H9 (cell line): ENCODE measurements around the gene SLC25A31. TPM values are rescaled to one million over a fixed set of nuclear protein-coding genes. Genes with fewer than 3 reads are reported as not detected.

Experiments
- DNase-seq: peaks from one replicate; pipeline ENCODE4 v3.0.0-alpha.2; 2017
- H2AFZ ChIP-seq: one replicate; pipeline ENCODE4 v1.6.1; 2013; ENCODE audit warnings: mild to moderate bottlenecking, low read length, control low read depth, moderate library complexity
- H2AK5ac ChIP-seq: 2 replicates; pipeline ENCODE4 v1.6.1; 2013; ENCODE audit warnings: low read length, control low read depth, mixed read lengths; ENCODE audit not compliant: insufficient read length
- H2BK120ac ChIP-seq: one replicate; pipeline ENCODE4 v1.6.1; 2013; ENCODE audit warnings: low read depth, mild to moderate bottlenecking, low read length, control low read depth, inconsistent platforms; ENCODE audit not compliant: poor library complexity, severe bottlenecking
- H2BK12ac ChIP-seq: 2 replicates; pipeline ENCODE4 v1.6.1; 2013; ENCODE audit warnings: low read length, control low read depth, mixed read lengths, low read depth; ENCODE audit not compliant: insufficient read length
- H2BK15ac ChIP-seq: 2 replicates; pipeline ENCODE4 v1.6.1; 2013; ENCODE audit warnings: low read depth, low read length, control low read depth
- H2BK20ac ChIP-seq: one replicate; pipeline ENCODE4 v1.6.1; 2013; ENCODE audit warnings: low read depth, mild to moderate bottlenecking, low read length, control low read depth, inconsistent platforms; ENCODE audit not compliant: poor library complexity, severe bottlenecking
- H2BK5ac ChIP-seq: 2 replicates; pipeline ENCODE4 v1.6.1; 2013; ENCODE audit warnings: low read length, control low read depth, mixed read lengths; ENCODE audit not compliant: insufficient read length
- H3K14ac ChIP-seq: 2 replicates; pipeline ENCODE4 v1.6.1; 2013; ENCODE audit warnings: low read length, control low read depth; ENCODE audit not compliant: insufficient read depth
- H3K18ac ChIP-seq: 2 replicates; pipeline ENCODE4 v1.6.1; 2013; ENCODE audit warnings: low read depth, mild to moderate bottlenecking, mixed read lengths, low read length, control low read depth; ENCODE audit not compliant: insufficient read length
- H3K23ac ChIP-seq: 2 replicates; pipeline ENCODE4 v1.6.1; 2013; ENCODE audit warnings: low read length, control low read depth, mixed read lengths, low read depth; ENCODE audit not compliant: insufficient read length
- H3K23me2 ChIP-seq: 2 replicates; pipeline ENCODE4 v1.6.1; 2013; ENCODE audit warnings: low read depth, mild to moderate bottlenecking, mixed read lengths, low read length, control low read depth; ENCODE audit not compliant: insufficient read length, poor library complexity, severe bottlenecking
- H3K27ac ChIP-seq: 2 replicates; pipeline ENCODE4 v1.5.1; 2013; ENCODE audit warnings: low read length, control low read depth, mixed read lengths, low read depth; ENCODE audit not compliant: insufficient read length
- H3K27me3 ChIP-seq: 2 replicates; pipeline ENCODE4 v1.6.1; 2013; ENCODE audit warnings: low read length, control low read depth, inconsistent platforms; ENCODE audit not compliant: insufficient read depth
- H3K4ac ChIP-seq: 2 replicates; pipeline ENCODE4 v1.6.1; 2013; ENCODE audit warnings: low read depth, mild to moderate bottlenecking, control low read depth, inconsistent platforms, low read length, moderate library complexity
- H3K4me1 ChIP-seq: 2 replicates; pipeline ENCODE4 v1.6.1; 2013; ENCODE audit warnings: low read length, control low read depth, inconsistent platforms; ENCODE audit not compliant: insufficient read depth
- H3K4me2 ChIP-seq: 2 replicates; pipeline ENCODE4 v1.6.1; 2013; ENCODE audit warnings: low read length, control low read depth, mixed read lengths; ENCODE audit not compliant: insufficient read length, insufficient read depth
- H3K56ac ChIP-seq: 2 replicates; pipeline ENCODE4 v1.6.1; 2013; ENCODE audit warnings: low read depth, mild to moderate bottlenecking, mixed read lengths, low read length, control low read depth; ENCODE audit not compliant: insufficient read length
- H3K79me1 ChIP-seq: 2 replicates; pipeline ENCODE4 v1.6.1; 2013; ENCODE audit warnings: low read depth, mild to moderate bottlenecking, moderate library complexity, low read length, control low read depth, inconsistent platforms; ENCODE audit not compliant: insufficient read depth, poor library complexity, severe bottlenecking
- H3K79me2 ChIP-seq: 2 replicates; pipeline ENCODE4 v1.6.1; 2013; ENCODE audit warnings: low read length, control low read depth, inconsistent platforms; ENCODE audit not compliant: insufficient read depth
- H3K9ac ChIP-seq: 2 replicates; pipeline ENCODE4 v1.6.1; 2013; ENCODE audit warnings: low read length, control low read depth, mixed read lengths; ENCODE audit not compliant: insufficient read length; ENCODE audit errors: extremely low read depth
- H3K9me3 ChIP-seq: one replicate; pipeline ENCODE4 v1.6.1; 2013; ENCODE audit warnings: low read depth, low read length, inconsistent platforms; ENCODE audit not compliant: control insufficient read depth
- H3T11ph ChIP-seq: one replicate; pipeline ENCODE4 v1.6.1; 2013; ENCODE audit warnings: mild to moderate bottlenecking, low read length, control low read depth, inconsistent platforms
- H4K20me1 ChIP-seq: one replicate; pipeline ENCODE4 v1.6.1; 2013; ENCODE audit not compliant: control insufficient read depth, insufficient read length, insufficient read depth
- H4K5ac ChIP-seq: 2 replicates; pipeline ENCODE4 v1.6.1; 2013; ENCODE audit warnings: low read depth, mild to moderate bottlenecking, mixed read lengths, low read length, control low read depth; ENCODE audit not compliant: insufficient read length
- H4K8ac ChIP-seq: replicated peaks from 2 replicates; pipeline ENCODE4 v1.6.1; 2013; ENCODE audit warnings: low read length, control low read depth, mixed read lengths, low read depth; ENCODE audit not compliant: insufficient read length
- H4K91ac ChIP-seq: 2 replicates; pipeline ENCODE4 v1.6.1; 2013; ENCODE audit warnings: low read depth, mild to moderate bottlenecking, moderate library complexity, mixed read lengths, low read length, control low read depth; ENCODE audit not compliant: insufficient read length
- H3K27ac Mint-ChIP-seq, 3 experiments: 2 replicates in 2 of 3; 3 replicates in 1 of 3; pipeline ENCODE4 v1.8.0; 2020 to 2021; ENCODE audit warnings: mixed read lengths in 3 of 3, mild to moderate bottlenecking in 1 of 3, moderate library complexity in 1 of 3
- H3K27me3 Mint-ChIP-seq: 2 replicates; pipeline ENCODE4 v1.8.0; 2021; ENCODE audit warnings: low read depth, mild to moderate bottlenecking, moderate library complexity, mixed read lengths
- H3K36me3 Mint-ChIP-seq, 3 experiments: 2 replicates in 2 of 3; 3 replicates in 1 of 3; pipeline ENCODE4 v1.8.0; 2020 to 2021; ENCODE audit warnings: low read depth in 3 of 3, mixed read lengths in 3 of 3; ENCODE audit not compliant: insufficient read depth in 1 of 3
- H3K4me1 Mint-ChIP-seq, 2 experiments: 2 replicates each; pipeline ENCODE4 v1.8.0; 2020; ENCODE audit warnings: mixed read lengths in 2 of 2
- H3K4me3 Mint-ChIP-seq, 2 experiments: 2 replicates in 1 of 2; 3 replicates in 1 of 2; pipeline ENCODE4 v1.8.0; 2020 to 2021; ENCODE audit warnings: mild to moderate bottlenecking in 2 of 2, mixed read lengths in 2 of 2, moderate library complexity in 1 of 2
- H3K9me3 Mint-ChIP-seq, 2 experiments: 2 replicates in 1 of 2; 3 replicates in 1 of 2; pipeline ENCODE4 v1.8.0; 2020; ENCODE audit warnings: mild to moderate bottlenecking in 2 of 2, mixed read lengths in 2 of 2, moderate library complexity in 1 of 2
- WGBS: extraction: QIAGEN DNeasy Blood & Tissue Kit; methylation state at CpG from one replicate; pipeline ENCODE4 v1.1.7; 2013; ENCODE audit warnings: missing lambda C conversion rate, low lambda C conversion rate, mixed read lengths; ENCODE audit not compliant: insufficient read length; ENCODE audit errors: extremely low coverage; 5-methylcytosine and 5-hydroxymethylcytosine counted together
- total RNA-seq: library from RNA; stranded (reverse); gene quantifications from 2 replicates; pipeline ENCODE4 v1.2.1, GENCODE V29; 2021
- TF ChIP-seq, protein P1 (sequence below): fragments of 200-600 bp; sonication (generic); conservative IDR thresholded peaks from 3 replicates; pipeline ENCODE4 v1.8.0; 2021; ENCODE audit warnings: antibody characterized with exemption, mild to moderate bottlenecking

Gene SLC25A31
- total RNA-seq, 1 experiment from 2014 or later, result not detected

DNA sequence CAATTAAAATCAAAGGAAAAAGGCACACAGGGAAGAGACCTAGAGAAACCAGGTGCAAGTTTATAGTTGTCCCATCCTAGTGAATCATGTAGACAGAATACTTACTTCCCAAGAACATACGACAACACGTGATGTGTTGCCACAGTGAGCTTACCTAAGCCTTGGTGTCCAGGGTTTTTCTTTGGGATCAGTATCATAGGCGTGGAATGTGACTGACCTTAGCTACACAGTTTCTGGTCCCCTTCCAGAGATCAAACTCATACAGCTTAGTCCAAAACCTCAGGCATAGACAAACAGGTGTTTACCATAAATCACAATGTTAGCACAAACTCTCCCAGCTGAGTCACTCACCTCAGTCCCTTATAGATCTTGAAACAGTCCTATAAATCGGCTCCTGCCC lies 17.7 kb downstream of the SLC25A31 start:
- peaks cover 21 to 27% of the 10 kb centered on the region in 2 experiments for H3K9me3 Mint-ChIP-seq
- Histone ChIP-seq H4K20me1 (no peaks in the 10 kb centered on the region), H3K79me1 (no peaks in the 10 kb centered on the region), H3K9me3 (no peaks in the 10 kb centered on the region), H3K14ac (no peak overlapping the region), H3K23me2 (no peaks in the 10 kb centered on the region), H3K27ac (no peak overlapping the region), H4K8ac (no peak overlapping the region), H3T11ph (no peak overlapping the region), H2BK120ac (no peak overlapping the region), H3K56ac (no peak overlapping the region), H4K91ac (no peak overlapping the region), H3K18ac (no peak overlapping the region), H3K23ac (no peak overlapping the region), H2BK20ac (no peak overlapping the region), H3K79me2 (no peaks in the 10 kb centered on the region), H3K9ac (no peak overlapping the region), H2BK12ac (no peak overlapping the region), H4K5ac (no peak overlapping the region), H3K4me1 (no peaks in the 10 kb centered on the region), H2BK15ac (no peak overlapping the region), H3K4me2 (no peak overlapping the region), H3K4ac (no peak overlapping the region), H3K27me3 (no peaks in the 10 kb centered on the region), H2AK5ac (no peak overlapping the region), H2AFZ (no peak overlapping the region), H2BK5ac (no peak overlapping the region)
- no peak overlapping the region for H3K27ac Mint-ChIP-seq
- TF ChIP-seq, protein P1, sequence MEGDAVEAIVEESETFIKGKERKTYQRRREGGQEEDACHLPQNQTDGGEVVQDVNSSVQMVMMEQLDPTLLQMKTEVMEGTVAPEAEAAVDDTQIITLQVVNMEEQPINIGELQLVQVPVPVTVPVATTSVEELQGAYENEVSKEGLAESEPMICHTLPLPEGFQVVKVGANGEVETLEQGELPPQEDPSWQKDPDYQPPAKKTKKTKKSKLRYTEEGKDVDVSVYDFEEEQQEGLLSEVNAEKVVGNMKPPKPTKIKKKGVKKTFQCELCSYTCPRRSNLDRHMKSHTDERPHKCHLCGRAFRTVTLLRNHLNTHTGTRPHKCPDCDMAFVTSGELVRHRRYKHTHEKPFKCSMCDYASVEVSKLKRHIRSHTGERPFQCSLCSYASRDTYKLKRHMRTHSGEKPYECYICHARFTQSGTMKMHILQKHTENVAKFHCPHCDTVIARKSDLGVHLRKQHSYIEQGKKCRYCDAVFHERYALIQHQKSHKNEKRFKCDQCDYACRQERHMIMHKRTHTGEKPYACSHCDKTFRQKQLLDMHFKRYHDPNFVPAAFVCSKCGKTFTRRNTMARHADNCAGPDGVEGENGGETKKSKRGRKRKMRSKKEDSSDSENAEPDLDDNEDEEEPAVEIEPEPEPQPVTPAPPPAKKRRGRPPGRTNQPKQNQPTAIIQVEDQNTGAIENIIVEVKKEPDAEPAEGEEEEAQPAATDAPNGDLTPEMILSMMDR, result no peak
- H3K36me3 Mint-ChIP-seq, result peaks cover 3 to 13% (median 10%) of the 10 kb centered on the region in 3 experiments; a peak in 6 of 7 replicates
- no peak overlapping the region for H3K4me3 Mint-ChIP-seq
- H3K4me1 Mint-ChIP-seq, result no peaks in the 10 kb centered on the region
- DNase-seq, result no peak
- no CpG with 5 or more reads among the region's 4 CpGs for WGBS
- no peaks in the 10 kb centered on the region; the same call in 1 of the 2 replicates for H3K27me3 Mint-ChIP-seq
